Trophoblast cell (in vitro differentiated cells and primary cell): ENCODE results near the gene STX1A.

ENCODE experiments used
- DNase-seq, 2 donors: peaks; one replicate each; pipeline ENCODE4 v3.0.0-alpha.2; 2016
- H2AFZ ChIP-seq: 2 replicates; pipeline ENCODE4 v1.6.1; 2013; ENCODE audit warnings: low read length, moderate library complexity, mild to moderate bottlenecking; ENCODE audit not compliant: insufficient read depth, poor library complexity
- H2AK5ac ChIP-seq: 2 replicates; pipeline ENCODE4 v1.6.1; 2013; ENCODE audit warnings: mild to moderate bottlenecking, low read length
- H2BK120ac ChIP-seq: 2 replicates; pipeline ENCODE4 v1.6.1; 2013; ENCODE audit warnings: low read length, mild to moderate bottlenecking, moderate library complexity; ENCODE audit not compliant: insufficient read depth, poor library complexity
- H2BK12ac ChIP-seq: 2 replicates; pipeline ENCODE4 v1.6.1; 2013; ENCODE audit warnings: mild to moderate bottlenecking, low read length, moderate library complexity
- H2BK5ac ChIP-seq: 2 replicates; pipeline ENCODE4 v1.6.1; 2013; ENCODE audit warnings: low read length, low read depth, moderate library complexity, mild to moderate bottlenecking; ENCODE audit not compliant: poor library complexity
- H3K14ac ChIP-seq: 2 replicates; pipeline ENCODE4 v1.6.1; 2013; ENCODE audit warnings: mild to moderate bottlenecking, low read length
- H3K18ac ChIP-seq: 2 replicates; pipeline ENCODE4 v1.6.1; 2013; ENCODE audit warnings: mild to moderate bottlenecking, low read length
- H3K23ac ChIP-seq: 2 replicates; pipeline ENCODE4 v1.6.1; 2013; ENCODE audit warnings: low read length
- H3K27ac ChIP-seq: 2 replicates; pipeline ENCODE4 v1.5.1; 2013; ENCODE audit warnings: low read depth, mild to moderate bottlenecking, inconsistent platforms, low read length, moderate library complexity
- H3K27me3 ChIP-seq: 2 replicates; pipeline ENCODE4 v1.6.1; 2013; ENCODE audit warnings: inconsistent platforms, mild to moderate bottlenecking, low read length, moderate library complexity; ENCODE audit not compliant: insufficient read depth
- H3K36me3 ChIP-seq, 2 experiments: 1 replicate in 1 of 2; 2 replicates in 1 of 2; pipeline ENCODE4 v1.6.1; 2013; ENCODE audit warnings: low read length in 2 of 2, mild to moderate bottlenecking in 2 of 2, moderate library complexity in 1 of 2; ENCODE audit not compliant: insufficient read depth in 2 of 2, control insufficient read depth in 1 of 2
- H3K4ac ChIP-seq: 2 replicates; pipeline ENCODE4 v1.6.1; 2013; ENCODE audit warnings: low read depth, mild to moderate bottlenecking, low read length, moderate library complexity
- H3K4me1 ChIP-seq, 2 experiments: 1 replicate in 1 of 2; 2 replicates in 1 of 2; pipeline ENCODE4 v1.6.1; 2013; ENCODE audit warnings: low read length in 2 of 2, mild to moderate bottlenecking in 2 of 2, moderate library complexity in 1 of 2; ENCODE audit not compliant: insufficient read depth in 2 of 2, control insufficient read depth in 1 of 2
- H3K4me2 ChIP-seq: 2 replicates; pipeline ENCODE4 v1.6.1; 2013; ENCODE audit warnings: inconsistent platforms, mild to moderate bottlenecking, low read length, moderate library complexity
- H3K4me3 ChIP-seq: 2 replicates; pipeline ENCODE4 v1.5.1; 2013; ENCODE audit warnings: mild to moderate bottlenecking, low read depth, low read length, inconsistent platforms
- H3K79me1 ChIP-seq: one replicate; pipeline ENCODE4 v1.6.1; 2013; ENCODE audit warnings: low read length
- H3K79me2 ChIP-seq: 2 replicates; pipeline ENCODE4 v1.6.1; 2013; ENCODE audit warnings: low read length, mild to moderate bottlenecking; ENCODE audit not compliant: control insufficient read depth, insufficient read depth, poor library complexity
- H3K9ac ChIP-seq: 2 replicates; pipeline ENCODE4 v1.6.1; 2013; ENCODE audit warnings: mild to moderate bottlenecking, low read length
- H3K9me3 ChIP-seq: 2 replicates; pipeline ENCODE4 v1.6.1; 2013; ENCODE audit warnings: low read depth, mild to moderate bottlenecking, control low read depth, inconsistent platforms, low read length; ENCODE audit not compliant: insufficient read depth
- H4K12ac ChIP-seq: 2 replicates; pipeline ENCODE4 v1.6.1; 2013; ENCODE audit warnings: low read depth, mild to moderate bottlenecking, low read length, moderate library complexity
- H4K8ac ChIP-seq: 2 replicates; pipeline ENCODE4 v1.6.1; 2013; ENCODE audit warnings: low read depth, mild to moderate bottlenecking, low read length, moderate library complexity
- H4K91ac ChIP-seq: one replicate; pipeline ENCODE4 v1.6.1; 2013; ENCODE audit warnings: low read depth, mild to moderate bottlenecking, low read length, moderate library complexity
- WGBS: extraction: QIAGEN DNeasy Blood & Tissue Kit; methylation state at CpG from one replicate; pipeline ENCODE4 v1.1.7; 2013; ENCODE audit warnings: missing lambda C conversion rate; ENCODE audit not compliant: insufficient read length, insufficient coverage; ENCODE audit errors: extremely low coverage; 5-methylcytosine and 5-hydroxymethylcytosine counted together

The STX1A gene

DNA sequence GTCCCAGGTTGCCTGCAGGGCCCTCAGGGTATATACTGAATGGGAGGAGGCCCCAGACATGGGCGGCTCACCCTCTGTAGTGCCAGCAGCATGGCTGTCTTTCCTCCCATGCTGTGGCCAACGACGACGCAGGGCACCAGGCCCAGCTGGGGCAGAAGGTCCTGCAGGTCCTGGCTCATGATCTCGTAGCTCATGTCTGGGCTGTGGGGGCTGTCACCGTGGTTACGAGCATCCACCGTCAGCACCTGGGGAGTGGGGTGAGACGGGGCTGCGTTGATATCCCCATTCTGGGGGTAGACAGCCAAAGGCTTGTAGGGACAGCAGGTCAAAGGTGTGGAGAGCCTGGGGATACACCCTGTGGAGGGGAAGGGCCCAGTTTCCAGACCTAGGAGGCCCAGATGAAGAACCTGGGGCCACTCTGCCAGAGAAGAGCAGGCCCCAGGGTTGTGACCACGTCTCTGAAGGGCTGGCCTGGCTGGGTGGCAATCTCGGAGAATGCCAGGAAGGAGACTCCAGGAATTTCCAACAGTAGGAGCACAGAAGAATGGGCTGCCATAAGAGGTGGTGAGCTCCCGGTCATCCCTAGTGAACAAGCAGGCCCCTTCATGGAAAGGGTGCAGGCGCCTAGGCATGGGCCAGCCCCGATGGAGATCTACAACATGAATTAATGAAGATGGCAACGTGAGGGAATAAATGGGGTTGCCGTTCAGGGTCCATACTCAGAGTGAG is 18.2 kb upstream of the STX1A start:
- Histone ChIP-seq H3K23ac (no peak overlapping the region), H2BK12ac (no peak overlapping the region), H4K12ac (no peak overlapping the region), H3K4me1 (peaks cover 27 to 34% of the 10 kb centered on the region in 2 experiments), H2AFZ (no peak overlapping the region), H2AK5ac (peak overlapping the region; percentile 39), H3K27ac (no peak overlapping the region), H3K9ac (no peak overlapping the region), H3K4me2 (peak overlapping the region; percentile 46), H3K9me3 (no peaks in the 10 kb centered on the region), H3K79me2 (peaks cover 11% of the 10 kb centered on the region), H4K8ac (no peak overlapping the region), H3K18ac (no peak overlapping the region), H2BK120ac (no peak overlapping the region), H3K4ac (peak overlapping the region; percentile 6), H3K14ac (no peak overlapping the region), H3K36me3 (peaks cover 18 to 20% of the 10 kb centered on the region in 2 experiments), H2BK5ac (no peak overlapping the region), H3K27me3 (no peaks in the 10 kb centered on the region), H3K79me1 (peaks cover 27% of the 10 kb centered on the region), H4K91ac (no peak overlapping the region), H3K4me3 (no peak overlapping the region)
- WGBS: no CpG with 5 or more reads among the region's 17 CpGs
- DNase-seq: peak in 1 of 2 donors; percentile 35

- Histone ChIP-seq H3K79me1 (peaks cover 21% of the 10 kb centered on the region), H3K4ac (peak overlapping the region; percentile 9), H2BK12ac (no peak overlapping the region), H4K12ac (no peak overlapping the region), H3K18ac (no peak overlapping the region), H3K9me3 (no peaks in the 10 kb centered on the region), H3K14ac (no peak overlapping the region), H3K27ac (no peak overlapping the region), H4K91ac (no peak overlapping the region), H3K4me2 (no peak overlapping the region), H3K4me1 (peaks cover 19 to 27% of the 10 kb centered on the region in 2 experiments), H2BK5ac (no peak overlapping the region), H2AK5ac (no peak overlapping the region), H3K23ac (no peak overlapping the region), H4K8ac (no peak overlapping the region), H3K36me3 (peaks cover 18 to 20% of the 10 kb centered on the region in 2 experiments), H3K27me3 (no peaks in the 10 kb centered on the region), H3K4me3 (no peak overlapping the region), H3K9ac (no peak overlapping the region), H3K79me2 (peaks cover 8% of the 10 kb centered on the region), H2AFZ (no peak overlapping the region), H2BK120ac (no peak overlapping the region)
- WGBS: no CpG with 5 or more reads among the region's 14 CpGs
- DNase-seq: no peak
These were observed 17.4 kb upstream of the STX1A start for GRCh38 chr7:73736885-73737284.

- Histone ChIP-seq H2BK12ac (no peak overlapping the region), H3K79me1 (peaks cover 15% of the 10 kb centered on the region), H3K79me2 (peaks cover 8% of the 10 kb centered on the region), H2AFZ (no peak overlapping the region), H3K36me3 (peaks cover 18 to 20% of the 10 kb centered on the region in 2 experiments), H3K27me3 (no peaks in the 10 kb centered on the region), H2BK5ac (no peak overlapping the region), H3K23ac (no peak overlapping the region), H4K8ac (no peak overlapping the region), H3K14ac (no peak overlapping the region), H3K9me3 (no peaks in the 10 kb centered on the region), H3K4ac (no peak overlapping the region), H4K12ac (no peak overlapping the region), H3K27ac (no peak overlapping the region), H3K18ac (no peak overlapping the region), H2BK120ac (no peak overlapping the region), H3K9ac (no peak overlapping the region), H3K4me2 (no peak overlapping the region), H3K4me1 (peaks cover 11 to 18% of the 10 kb centered on the region in 2 experiments), H4K91ac (no peak overlapping the region), H3K4me3 (no peak overlapping the region), H2AK5ac (no peak overlapping the region)
- no CpG with 5 or more reads among the region's 8 CpGs for WGBS
- DNase-seq: no peak
These were observed 16.0 kb upstream of the STX1A start for GRCh38 chr7:73735528-73735905.

- Histone ChIP-seq H2BK12ac (peak overlapping the region; percentile 10), H3K18ac (no peak overlapping the region), H3K4me1 (peaks cover 8 to 15% of the 10 kb centered on the region in 2 experiments), H2BK120ac (no peak overlapping the region), H3K14ac (no peak overlapping the region), H3K9me3 (no peaks in the 10 kb centered on the region), H2BK5ac (no peak overlapping the region), H3K36me3 (peaks cover 18 to 20% of the 10 kb centered on the region in 2 experiments), H3K4ac (no peak overlapping the region), H4K91ac (no peak overlapping the region), H3K79me1 (peaks cover 11% of the 10 kb centered on the region), H2AK5ac (no peak overlapping the region), H4K8ac (peak overlapping the region; percentile 31), H3K4me2 (no peak overlapping the region), H3K23ac (no peak overlapping the region), H3K4me3 (no peak overlapping the region), H4K12ac (no peak overlapping the region), H2AFZ (no peak overlapping the region), H3K27me3 (no peaks in the 10 kb centered on the region), H3K79me2 (peaks cover 8% of the 10 kb centered on the region), H3K9ac (no peak overlapping the region), H3K27ac (no peak overlapping the region)
- WGBS: no CpG with 5 or more reads among the region's 16 CpGs
- DNase-seq: peak; percentile 95 to 98
These were observed 15.4 kb upstream of the STX1A start for GRCh38 chr7:73734619-73735527.
